GM21825 (cell line): ENCODE data around the gene PDS5A.
"Not testable (repeated sequence)": the region's sequence is repeated elsewhere in the genome, so short reads cannot be mapped to it uniquely, and the experiment has no call there.

Experiments
- ATAC-seq: cut with Tn5 transposase; IDR thresholded peaks from one replicate; pipeline ENCODE4 v1.9.1; 2021; ENCODE audit warnings: mild to moderate bottlenecking, moderate library complexity; ENCODE audit not compliant: unreplicated experiment

Gene PDS5A

DNA sequence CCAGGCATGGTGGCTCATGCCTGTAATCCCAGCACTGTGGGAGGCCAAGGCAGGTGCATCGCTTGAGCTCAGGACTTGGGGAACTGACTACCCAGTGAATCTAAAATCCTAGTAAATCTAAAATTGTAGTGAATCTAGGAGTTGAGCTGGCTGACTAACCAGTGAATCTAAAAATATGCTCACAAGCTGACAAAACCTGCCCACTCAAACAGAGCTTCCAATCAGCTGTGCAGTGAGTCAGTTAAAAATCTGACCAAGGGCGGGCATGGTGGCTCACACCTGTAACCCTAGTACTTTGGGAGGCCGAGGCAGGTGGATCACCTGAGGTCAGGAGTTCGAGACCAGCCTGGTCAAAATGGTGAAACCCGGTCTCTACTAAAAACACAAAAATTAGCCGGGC, 72.7 kb downstream of the PDS5A start:
- not testable (repeated sequence) for ATAC-seq

DNA sequence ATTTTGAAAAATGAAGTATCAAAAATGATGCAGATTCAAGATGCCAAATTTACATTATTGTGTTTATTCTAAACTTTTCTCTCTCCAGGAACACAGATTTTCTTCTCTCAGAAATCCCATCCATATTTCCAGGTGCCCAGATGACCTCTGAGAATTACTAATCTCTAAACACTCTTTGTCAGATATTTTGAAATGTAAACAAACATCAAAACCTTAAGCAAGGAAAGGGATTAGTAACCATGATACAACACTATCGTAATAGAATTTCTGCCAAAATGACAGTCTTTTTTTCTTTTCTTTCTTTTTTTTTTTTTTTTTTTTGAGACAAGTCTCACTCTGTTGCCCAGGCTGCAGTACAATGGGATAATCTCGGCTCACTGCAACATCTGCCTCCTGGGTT, 76.7 kb downstream of the PDS5A start:
- no peak for ATAC-seq

DNA sequence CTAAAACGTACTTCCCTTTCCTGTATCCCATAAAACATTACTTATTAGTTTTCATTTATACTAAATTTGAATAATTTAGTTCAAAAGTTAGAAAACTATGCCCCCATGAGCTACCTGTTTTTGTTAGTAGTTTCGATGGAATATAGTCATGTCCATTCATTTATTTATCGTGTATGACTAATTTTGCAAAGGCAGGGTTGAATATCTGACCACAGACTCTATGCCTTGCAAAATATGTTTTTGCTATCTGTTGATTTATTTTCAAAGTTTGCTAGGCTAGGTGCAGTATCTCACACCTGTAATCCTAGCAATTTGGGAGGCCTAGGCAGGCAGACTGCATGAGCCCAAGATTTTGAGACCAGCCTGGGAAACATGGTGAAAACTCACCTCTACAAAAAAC, 78.4 kb downstream of the PDS5A start:
- ATAC-seq, result no peak

DNA sequence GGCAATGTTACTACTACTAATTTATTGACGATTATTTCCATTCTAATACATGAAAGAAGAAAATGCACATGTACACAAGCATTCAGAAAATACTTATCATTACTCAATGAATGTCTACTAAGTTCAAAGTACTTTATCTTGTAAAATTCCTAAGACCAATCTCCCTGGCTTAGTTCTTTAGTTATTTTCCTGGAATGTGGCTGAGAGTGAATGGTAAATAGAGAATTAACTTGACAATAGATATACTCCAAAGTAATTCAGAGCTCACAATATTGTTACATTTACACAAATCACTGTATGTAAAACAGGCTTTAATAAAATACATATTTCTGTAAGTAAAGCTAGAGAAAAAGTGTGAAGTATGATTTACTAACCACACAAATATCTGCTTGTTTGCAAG, 79.7 kb downstream of the PDS5A start:
- ATAC-seq, result no peak

DNA sequence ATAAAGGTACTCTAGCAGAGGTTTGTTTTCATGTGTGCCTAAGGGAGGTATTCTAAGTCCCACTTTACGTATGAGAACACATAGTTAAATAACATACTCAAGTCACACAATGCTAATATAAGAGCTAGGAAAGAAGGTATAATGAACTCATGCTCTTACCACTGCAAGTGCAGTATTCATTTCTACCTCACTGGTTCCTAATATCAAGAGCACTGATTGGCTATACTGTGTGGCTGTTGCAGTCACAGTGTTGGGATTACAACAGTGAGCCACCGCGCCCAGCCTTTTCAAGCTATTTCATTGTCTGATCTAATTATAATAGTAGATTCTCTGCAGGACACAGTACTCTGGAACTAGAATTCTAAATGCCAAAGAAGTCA, 84.0 kb downstream of the PDS5A start:
- ATAC-seq, result no peak

DNA sequence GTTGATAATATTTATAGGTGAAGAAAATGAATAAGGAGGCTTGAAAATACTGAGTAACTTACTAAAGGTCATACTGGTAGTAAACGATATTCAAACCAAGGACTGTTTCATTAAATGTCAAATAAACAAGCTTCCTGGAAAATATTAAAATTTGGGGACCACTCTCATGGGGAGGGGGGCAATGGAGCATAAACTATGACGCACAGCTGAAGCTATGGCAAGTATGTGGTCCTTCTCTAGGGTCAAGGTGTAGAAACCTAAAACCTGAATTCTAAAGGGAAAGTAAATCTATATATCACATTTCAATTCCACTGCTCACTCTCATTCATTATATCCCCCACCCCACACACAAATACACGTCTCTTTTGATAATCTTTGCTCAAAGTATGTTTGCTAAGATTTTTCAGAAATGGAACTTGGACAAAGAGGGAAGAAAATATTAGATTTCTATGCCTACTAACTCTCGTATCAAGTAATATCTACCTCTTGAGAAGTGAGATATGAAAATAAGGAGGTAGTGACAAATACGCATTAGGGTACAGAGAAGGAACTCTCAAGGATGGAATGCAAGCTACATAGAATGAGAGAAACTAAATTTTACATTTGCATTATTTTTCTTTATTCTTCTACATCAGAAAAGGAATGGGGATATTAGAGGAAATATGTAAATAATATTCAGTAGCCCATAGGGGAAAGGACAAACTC, 84.6 kb downstream of the PDS5A start:
- no peak for ATAC-seq

DNA sequence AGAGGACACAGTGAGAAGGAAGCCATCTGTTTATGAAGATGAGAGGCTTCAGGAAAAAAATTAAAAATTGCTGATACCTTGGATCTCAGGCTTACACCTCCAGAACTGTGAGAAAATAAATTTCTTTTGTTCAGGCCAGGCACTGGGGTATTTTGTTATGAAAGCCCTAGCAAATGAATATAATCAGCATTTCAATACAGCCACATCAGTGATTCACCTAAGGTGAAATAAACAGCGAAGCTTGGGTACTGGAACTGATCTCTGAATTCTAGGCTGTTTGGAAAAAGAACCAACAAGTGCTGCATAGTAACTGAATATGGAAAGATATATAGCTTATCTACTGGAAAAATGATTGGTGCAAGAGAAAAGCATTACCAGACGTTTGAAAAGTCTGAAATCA, 88.5 kb downstream of the PDS5A start:
- ATAC-seq, result no peak

DNA sequence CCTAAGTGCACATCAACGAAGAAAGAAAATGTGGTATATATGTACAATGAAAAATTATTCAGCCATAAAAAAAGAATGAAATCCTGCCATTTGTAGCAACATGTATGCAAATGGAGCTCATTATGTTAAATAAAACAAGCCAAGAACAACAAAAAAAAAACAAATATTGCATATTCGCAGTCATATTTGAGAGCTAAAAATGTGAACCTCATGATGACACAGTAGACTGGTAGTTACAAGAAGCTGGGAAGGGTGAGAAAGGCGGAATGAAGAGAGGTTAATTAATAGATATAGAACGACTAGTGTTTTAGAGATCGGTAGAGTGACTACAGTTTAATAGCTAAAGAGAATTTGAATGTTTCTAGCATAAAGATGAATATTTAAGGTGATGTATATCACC, 89.2 kb downstream of the PDS5A start:
- ATAC-seq, result no peak

DNA sequence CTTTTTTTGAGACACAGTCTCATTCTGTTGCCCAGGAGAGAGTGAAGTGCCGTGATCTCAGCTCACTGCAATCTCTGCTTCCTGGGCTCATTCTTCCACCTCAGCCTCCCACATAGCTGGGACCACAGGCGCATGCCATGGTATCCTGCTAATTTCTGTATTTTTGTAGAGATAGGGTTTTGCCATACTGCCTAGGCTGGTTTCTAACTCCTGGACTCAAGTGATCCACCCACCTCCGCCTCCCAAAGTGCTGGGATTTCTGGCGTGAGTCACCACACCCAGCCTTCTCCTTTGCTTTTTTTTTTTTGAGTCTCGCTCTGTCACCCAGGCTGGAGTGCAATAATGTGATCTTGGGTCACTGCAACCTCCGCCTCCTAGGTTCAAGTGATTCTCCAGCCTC, 94.1 kb downstream of the PDS5A start:
- ATAC-seq, result no peak

DNA sequence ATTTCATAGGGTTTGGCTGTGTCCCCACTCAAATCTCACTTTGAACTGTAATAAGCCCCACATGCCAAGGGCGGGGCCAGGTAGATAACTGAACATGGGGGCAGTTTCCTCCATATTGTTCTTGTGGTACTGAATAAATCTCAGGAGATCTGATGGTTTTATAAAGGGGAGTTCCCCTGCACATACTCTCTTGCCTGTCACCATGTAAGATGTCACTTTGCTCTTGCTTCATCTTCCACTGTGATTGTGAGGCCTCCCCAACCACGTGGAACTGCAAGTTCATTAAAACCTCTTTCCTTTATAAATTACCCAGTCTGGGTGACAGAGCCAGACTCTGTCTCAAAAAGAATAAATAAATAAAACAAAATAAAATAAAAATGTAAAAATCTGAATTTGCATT, 95.9 kb downstream of the PDS5A start:
- no peak for ATAC-seq

DNA sequence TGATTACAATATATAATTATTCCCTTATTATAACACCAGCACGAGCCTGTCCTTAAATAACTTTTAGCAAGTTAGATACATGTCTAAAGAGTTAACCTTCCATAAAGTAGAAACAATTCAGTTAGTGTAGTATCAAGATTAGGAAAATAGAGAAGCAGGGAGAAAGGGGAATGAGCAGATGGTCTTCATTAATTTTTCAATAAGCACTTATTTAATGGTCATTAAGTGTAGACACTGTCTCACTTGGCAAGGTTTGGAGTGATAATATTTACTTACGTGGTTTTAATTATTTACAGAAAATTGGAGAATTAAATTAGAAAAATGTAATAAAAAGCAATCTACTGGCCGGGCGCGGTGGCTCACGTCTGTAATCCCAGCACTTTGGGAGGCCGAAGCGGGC, 99.7 kb downstream of the PDS5A start:
- ATAC-seq, result no peak

DNA sequence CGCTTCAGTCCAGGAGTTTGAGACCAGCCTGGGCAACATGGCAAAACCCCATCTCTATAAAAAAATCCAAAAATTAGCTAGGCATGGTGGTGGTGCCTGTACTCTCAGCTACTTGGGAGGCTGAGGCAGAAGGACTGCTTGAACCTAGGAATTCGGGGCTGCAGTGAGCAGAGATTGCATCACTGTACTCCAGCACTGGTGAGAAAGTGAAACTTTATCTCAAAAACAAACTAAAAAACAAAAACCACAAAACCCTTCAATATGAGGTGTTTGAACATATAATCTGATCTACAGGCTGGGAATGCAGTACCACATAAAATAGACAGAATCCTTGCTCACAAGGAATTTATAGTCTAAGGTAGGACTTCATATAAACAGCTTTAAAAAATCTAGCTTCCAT, 103.9 kb downstream of the PDS5A start:
- ATAC-seq, result no peak

DNA sequence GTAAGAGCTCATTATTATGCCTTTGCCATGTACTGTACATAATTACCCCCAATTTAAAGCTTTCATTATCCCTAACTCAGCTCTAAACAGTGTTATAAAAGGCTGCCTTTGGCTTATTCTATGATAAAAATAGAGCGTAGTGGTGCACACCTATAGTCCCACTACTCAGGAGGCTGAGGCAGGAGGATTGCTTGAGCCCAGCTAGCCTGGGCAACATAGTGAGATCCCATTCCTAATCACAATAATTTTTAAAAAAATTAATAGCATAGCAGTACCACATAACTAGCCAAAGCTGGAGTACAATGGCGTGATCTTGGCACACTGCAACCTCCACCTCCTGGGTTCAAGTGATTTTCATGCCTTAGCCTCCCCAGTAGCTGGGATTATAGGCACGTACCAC, 112.4 kb downstream of the PDS5A start:
- no peak for ATAC-seq

DNA sequence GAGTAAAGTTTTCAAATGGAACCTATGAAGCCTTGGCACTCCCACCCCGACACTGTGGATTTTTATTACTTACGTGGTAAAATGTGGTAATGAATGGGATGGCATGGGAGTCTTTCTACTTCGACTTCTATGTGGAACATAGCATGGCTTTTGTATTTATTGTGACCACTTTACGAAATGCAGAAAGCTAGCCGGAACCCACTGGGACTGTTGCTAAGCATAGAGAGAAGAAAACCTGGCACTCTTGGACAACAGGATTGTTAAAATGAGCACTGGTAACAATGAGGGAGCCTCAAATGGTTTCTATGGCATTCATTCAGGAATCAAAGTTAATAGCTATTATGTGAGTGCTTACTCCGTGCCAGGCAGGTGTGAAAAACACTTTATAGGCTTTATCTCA, 113.3 kb downstream of the PDS5A start:
- ATAC-seq, result no peak

DNA sequence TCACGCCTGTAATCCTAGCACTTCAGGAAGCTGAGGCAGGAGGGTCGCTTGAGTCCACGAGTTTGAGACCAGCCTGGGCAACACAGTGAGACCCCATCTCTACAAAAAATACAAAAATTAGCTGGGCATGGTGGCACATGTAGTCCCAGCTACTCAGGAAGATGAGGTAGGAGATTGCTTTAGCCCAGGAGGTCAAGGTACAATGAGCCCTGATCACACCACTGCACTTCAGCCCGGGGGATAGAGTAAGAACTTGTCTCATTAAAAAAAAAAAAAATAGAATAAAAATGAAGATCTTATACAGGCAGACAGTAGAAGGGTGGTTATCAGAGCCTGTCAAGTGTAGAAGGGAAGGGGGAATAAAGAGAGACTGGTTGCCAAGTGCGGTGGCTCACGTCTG, 116.9 kb downstream of the PDS5A start:
- no peak for ATAC-seq

DNA sequence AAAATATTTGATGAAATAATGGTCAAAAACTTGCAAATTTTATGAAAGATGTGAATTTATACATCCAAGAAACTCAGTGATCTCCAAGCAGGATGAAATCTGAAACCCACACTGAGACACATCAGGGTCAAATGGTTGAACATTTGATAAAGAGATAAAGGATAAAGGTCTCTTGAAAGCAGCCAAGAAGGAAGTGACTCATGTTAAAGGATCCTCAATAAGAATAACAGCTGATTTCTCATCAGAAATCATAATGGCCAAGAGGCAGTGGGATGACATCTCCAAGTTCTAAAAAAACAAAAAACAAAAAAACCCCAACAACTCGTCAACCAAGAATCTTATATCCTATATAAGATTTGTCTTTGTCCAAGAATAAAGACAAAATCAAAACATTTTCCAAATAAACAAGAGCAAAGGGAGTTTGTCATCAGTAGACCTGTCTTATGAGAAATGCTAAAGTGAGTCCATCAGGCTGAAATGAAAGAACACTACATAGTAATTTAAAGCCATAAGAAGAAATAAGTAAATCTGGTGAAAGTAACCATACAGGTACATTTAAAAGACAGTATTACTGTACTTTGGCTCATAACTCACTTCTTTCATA, 121.7 kb downstream of the PDS5A start:
- ATAC-seq, result no peak

DNA sequence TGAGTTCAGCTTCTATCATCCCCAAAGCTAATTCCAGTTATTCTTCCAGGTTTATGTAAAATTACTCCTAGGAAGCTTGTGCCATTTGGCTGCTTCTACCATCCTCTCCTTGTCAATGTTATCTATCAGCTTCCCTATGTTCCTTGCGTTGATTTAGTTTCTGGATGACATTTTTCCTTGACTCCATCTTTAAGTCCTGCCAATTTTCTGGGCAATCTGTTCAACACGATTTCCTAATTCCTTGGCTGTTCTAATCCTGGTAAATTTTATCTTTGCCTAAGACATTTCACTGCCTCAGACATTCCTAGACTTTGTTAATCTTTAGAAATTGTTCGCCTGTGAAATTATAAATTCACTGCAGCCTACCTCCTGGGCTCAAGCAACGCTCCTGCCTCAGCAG, 125.1 kb downstream of the PDS5A start:
- no peak for ATAC-seq

DNA sequence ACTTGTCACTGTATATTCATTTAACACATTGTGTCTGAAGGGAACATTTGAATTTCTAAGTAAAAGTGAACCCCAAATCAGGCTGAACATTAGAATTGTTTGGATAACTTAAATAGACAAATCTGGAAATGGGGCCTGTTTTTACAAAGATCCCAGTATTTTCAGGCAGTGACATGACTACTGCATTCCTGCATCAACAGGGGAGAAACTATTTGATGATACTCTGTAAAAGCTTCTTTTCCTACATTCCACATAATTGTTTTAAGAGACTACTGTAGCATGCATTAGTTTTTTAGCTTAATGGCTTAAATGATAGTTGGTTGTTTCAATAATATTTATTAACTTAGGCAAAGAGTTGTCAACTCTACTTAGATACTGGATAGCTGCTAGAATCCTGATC, 127.0 kb downstream of the PDS5A start:
- no peak for ATAC-seq

DNA sequence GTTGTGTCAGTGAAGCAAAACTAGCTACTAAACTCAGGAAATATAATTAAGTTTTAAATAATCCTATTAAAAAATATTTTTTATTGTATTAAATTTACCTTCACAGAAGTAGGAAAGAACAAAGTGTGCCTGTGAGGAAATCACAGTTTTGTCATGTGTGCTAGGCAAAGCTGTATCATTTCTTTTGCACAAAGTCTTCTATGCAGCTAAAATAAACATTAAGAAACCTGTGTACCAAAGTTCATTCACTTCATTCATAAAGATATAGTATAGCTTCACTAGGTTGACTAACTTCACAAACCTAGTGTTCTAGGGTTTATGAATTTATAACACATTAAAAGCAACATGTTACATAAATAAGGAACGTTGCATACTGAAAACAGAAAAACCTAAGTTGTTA, 131.0 kb downstream of the PDS5A start:
- ATAC-seq, result no peak

DNA sequence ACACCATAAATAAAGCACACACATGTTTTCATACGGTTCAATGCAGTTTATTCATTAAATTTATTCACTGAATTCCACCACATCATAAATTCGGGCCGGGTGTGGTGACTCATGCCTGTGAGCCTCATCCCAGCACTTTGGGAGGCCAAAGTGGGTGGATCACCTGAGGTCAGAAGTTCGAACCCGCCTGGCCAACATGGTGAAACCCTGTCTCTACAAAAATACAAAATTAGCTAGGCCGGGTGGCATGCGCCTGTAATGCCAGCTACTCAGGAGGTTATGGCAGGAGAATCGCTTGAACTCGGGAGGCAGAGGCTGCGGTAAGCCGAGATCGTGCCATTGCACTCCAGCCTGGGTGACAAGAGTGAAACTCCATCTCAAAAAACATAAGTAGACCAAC, 131.6 kb downstream of the PDS5A start:
- ATAC-seq, result no peak

DNA sequence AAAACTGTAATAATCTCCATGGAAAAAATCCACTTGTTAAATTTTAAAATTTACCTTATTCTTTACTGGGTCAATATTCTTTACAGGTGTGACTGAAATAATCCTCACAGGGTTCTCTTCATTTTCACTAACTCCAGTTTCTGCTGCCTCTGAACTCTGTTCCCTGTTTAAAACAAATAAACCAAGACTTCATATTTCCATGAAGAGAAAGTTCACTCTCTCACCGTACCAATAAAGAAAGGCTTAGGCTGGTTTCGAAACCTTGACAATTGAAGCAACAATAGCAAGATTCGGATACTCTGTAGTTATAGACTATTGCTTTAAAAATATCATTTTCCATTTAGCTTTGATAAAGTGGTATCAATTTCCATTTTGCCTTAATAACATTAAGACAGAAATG, 135.8 kb downstream of the PDS5A start:
- no peak for ATAC-seq

DNA sequence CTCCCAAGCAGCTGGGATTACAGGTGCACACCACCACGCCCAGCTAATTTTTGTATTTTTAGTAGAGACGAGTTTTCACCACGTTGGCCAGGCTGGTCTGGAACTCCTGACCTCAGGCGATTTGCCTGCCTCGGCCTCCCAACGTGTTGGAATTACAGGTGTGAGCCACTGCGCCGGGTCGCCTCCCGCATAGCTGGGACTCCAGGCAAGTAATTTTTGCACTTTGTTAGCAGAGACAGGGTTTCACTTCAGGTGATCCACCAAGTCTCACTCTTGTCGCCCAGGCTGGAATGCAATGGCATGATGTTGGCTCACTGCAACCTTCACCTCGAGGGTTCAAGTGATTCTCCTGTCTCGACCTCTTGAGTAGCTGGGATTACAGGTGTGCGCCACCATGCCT, 137.2 kb downstream of the PDS5A start:
- not testable (repeated sequence) for ATAC-seq

DNA sequence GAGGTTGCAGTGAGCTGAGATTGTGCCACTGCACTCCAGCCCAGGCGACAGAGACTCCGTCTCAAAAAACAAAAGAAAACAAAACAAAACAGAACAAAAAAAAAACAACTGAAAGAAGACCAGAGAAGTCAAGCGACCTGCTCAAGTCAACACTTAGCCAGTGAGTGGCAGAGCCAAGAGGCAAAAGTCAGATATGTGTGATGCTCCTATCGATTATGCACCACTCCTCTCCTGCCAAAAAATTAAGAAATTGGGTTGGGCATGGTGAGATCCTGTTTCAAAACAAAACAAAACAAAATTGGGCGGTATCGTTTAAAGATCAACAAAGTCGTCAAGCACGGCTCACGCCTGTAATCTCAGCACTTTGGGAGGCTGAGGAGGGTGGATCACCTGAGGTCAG, 137.7 kb downstream of the PDS5A start:
- no peak for ATAC-seq
